ENCODE measurements around the gene TFPI. TPM values are rescaled to one million over a fixed set of nuclear protein-coding genes. Genes with fewer than 3 reads are reported as not detected.
A peak's percentile ranks its signal among the peaks of the same experiment; 100 is the strongest.

Gene TFPI
- total RNA-seq, 1 experiment from 2014 or later: 29.1 TPM

DNA sequence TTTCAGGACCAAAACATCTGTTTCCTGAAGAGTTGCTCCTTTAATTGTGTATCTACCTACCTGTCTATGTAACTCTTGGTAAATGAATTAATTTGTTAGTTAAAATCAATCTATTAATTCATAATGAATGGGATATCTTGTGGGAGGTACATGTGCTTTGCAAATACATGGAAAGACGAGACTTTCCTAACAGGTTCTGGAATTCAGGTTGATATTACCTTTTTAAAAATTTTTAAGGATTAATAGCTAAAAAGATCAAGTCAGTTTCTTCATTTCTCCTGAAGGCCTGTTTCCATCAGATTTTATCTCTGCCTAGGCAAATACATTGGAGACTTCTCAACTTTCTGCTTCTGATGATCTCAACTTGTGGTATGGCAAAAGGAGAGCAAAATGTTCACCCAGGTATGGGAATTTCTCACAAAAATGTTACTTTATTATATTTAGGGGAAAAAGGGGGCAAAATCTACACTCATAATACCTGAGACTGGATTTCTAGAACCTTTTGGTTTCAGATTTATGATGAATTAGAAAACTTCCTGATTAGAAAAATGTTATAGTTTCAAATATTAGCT lies 7.4 kb downstream of the TFPI start:
- ATAC-seq (no peak), DNase-seq (ENCODE audit: low read depth, low spot score) (no peak)
- intact Hi-C loops (cut with micrococcal nuclease): no loop called here
- no peaks in the 10 kb centered on the region for H3K9me2 ChIP-seq (ENCODE audit: insufficient read depth)
- H3K9ac ChIP-seq (ENCODE audit: low read length): peak overlapping the region; percentile 53
- peaks cover 2% of the 10 kb centered on the region; the same call in 1 of the 2 replicates for H3K79me2 ChIP-seq (ENCODE audit: insufficient read depth, low read length)
- H3K9me3 ChIP-seq (ENCODE audit: control insufficient read depth in 1 of 2, insufficient read depth in 1 of 2, low read depth in 1 of 2, low read length in 2 of 2): no peaks in the 10 kb centered on the region
- BruUV-seq (replicated peaks): no TSS peak
- H3K27ac ChIP-seq (ENCODE audit: low read depth, low read length): peak overlapping the region; percentile 93; the same call in 1 of the 2 replicates
- no peaks in the 10 kb centered on the region for H4K20me1 ChIP-seq (ENCODE audit: insufficient read depth)
- H3K27me3 ChIP-seq (ENCODE audit: insufficient read depth, low read length): no peaks in the 10 kb centered on the region
- POLR2A ChIA-PET: interaction anchor here (0.7 to 1.3 kb wide), 2 partner anchors 21 to 47 kb away, joined by 3 read pairs; no protein-coding TSS in a partner anchor
- H2AFZ ChIP-seq (ENCODE audit: low read depth, low read length, poor library complexity, severe bottlenecking): no peak overlapping the region
- no peak overlapping the region for H3K4me3 ChIP-seq (replicated peaks in 1 of 2; ENCODE audit: low read depth in 1 of 2, low read length in 2 of 2)
- H3K4me1 ChIP-seq (ENCODE audit: control insufficient read depth in 1 of 2, insufficient read depth in 2 of 2, low read length in 2 of 2): peaks cover 66 to 92% of the 10 kb centered on the region in 2 experiments
- no peaks in the 10 kb centered on the region for H3K36me3 ChIP-seq (ENCODE audit: control insufficient read depth in 1 of 2, insufficient read depth in 2 of 2, low read length in 2 of 2)
- H3K4me2 ChIP-seq (ENCODE audit: low read length): peak overlapping the region; percentile 77
- CTCF ChIA-PET: interaction anchor here (4.0 to 4.1 kb wide), 2 partner anchors 34 to 47 kb away, joined by 25 to 27 read pairs; no protein-coding TSS in a partner anchor
- RAD21 ChIA-PET (ENCODE audit: low non-redundant PET in 1 of 2, low total read pairs in 2 of 2, uncharacterized antibody in 2 of 2, unreplicated experiment in 2 of 2): no interaction called here
- TF ChIP-seq POLR2A (IDR thresholded peaks at IDR 0.05; ENCODE audit: borderline replicate concordance, extremely low read depth, insufficient read depth, insufficient read length) (no peak), ZNF274 (IDR thresholded peaks at IDR 0.05; ENCODE audit: low read depth, low read length) (no peak), RAD21 (IDR thresholded peaks at IDR 0.05; ENCODE audit: low read depth) (no peak), CEBPB (IDR thresholded peaks at IDR 0.05; ENCODE audit: low read depth) (no peak), JUND (IDR thresholded peaks at IDR 0.05) (no peak), FOSL1 (IDR thresholded peaks at IDR 0.05; ENCODE audit: low read depth) (no peak), ZFX (IDR thresholded peaks at IDR 0.05) (no peak), SP1 (IDR thresholded peaks at IDR 0.05; ENCODE audit: low read depth) (no peak), POLR2AphosphoS5 (IDR thresholded peaks at IDR 0.05; ENCODE audit: low read depth, low read length) (no peak), EZH2 (IDR thresholded peaks at IDR 0.05) (no peak)
- TF ChIP-seq, protein P1, sequence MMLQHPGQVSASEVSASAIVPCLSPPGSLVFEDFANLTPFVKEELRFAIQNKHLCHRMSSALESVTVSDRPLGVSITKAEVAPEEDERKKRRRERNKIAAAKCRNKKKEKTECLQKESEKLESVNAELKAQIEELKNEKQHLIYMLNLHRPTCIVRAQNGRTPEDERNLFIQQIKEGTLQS (IDR thresholded peaks at IDR 0.05): no peak
- TF ChIP-seq, protein P2, sequence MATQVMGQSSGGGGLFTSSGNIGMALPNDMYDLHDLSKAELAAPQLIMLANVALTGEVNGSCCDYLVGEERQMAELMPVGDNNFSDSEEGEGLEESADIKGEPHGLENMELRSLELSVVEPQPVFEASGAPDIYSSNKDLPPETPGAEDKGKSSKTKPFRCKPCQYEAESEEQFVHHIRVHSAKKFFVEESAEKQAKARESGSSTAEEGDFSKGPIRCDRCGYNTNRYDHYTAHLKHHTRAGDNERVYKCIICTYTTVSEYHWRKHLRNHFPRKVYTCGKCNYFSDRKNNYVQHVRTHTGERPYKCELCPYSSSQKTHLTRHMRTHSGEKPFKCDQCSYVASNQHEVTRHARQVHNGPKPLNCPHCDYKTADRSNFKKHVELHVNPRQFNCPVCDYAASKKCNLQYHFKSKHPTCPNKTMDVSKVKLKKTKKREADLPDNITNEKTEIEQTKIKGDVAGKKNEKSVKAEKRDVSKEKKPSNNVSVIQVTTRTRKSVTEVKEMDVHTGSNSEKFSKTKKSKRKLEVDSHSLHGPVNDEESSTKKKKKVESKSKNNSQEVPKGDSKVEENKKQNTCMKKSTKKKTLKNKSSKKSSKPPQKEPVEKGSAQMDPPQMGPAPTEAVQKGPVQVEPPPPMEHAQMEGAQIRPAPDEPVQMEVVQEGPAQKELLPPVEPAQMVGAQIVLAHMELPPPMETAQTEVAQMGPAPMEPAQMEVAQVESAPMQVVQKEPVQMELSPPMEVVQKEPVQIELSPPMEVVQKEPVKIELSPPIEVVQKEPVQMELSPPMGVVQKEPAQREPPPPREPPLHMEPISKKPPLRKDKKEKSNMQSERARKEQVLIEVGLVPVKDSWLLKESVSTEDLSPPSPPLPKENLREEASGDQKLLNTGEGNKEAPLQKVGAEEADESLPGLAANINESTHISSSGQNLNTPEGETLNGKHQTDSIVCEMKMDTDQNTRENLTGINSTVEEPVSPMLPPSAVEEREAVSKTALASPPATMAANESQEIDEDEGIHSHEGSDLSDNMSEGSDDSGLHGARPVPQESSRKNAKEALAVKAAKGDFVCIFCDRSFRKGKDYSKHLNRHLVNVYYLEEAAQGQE (IDR thresholded peaks at IDR 0.05; ENCODE audit: low read depth): no peak

Measured in HCT116 (cell line).